ENCODE results near the gene CDH13.

The CDH13 gene

GRCh38 chr16:82855471-82855870 lies 228.7 kb downstream of the CDH13 start:
- DNase-seq, result no peak

DNA sequence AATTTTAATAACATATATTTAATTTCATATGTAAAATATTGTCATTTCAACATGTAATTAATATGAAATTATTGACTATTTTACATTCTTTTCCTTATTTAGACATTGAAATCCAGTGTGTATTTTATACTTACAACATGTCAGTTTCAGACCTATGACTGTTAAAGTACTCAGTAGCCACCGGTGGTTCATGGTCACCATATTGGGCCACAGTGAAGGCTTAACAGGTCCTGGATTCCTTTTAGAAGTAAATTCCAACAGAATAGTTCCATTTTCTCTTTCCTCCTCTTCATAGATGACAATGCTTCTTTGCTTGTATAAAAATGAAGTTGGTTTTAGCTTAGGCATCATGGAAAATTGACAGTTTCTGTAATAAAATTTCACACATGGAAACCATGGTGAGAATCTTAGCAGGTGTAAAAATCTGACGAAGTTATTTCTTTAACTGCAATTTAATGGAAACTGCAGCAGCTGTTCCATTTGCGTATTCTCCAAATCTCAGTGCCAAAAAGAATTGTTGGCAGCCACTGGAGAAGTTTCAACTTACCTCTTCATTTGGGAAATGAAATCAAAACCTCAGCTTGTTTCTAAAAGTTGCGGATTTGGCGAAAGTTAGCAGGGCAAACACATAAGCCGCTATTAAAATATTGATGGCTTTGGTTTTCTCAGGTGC lies 231.1 kb downstream of the CDH13 start:
- no peak for DNase-seq

DNA sequence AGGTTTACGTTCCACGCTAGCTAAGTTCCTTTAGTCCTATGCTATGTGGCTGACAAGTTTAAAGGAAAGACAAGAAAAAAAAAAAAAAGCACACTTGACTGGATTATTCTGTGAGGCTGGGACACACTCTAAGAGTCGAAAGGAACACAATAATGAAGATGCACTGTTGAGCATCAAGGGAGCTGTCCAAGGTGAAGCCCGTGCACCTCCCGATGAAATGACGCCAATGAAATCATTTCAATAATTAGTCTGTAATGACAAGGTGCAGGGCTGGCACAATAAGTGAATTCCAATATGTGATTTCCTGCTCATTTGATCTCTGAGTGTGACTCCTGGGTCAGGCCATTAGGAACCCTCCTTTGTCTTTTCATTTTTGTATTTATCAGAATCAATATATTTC lies 232.9 kb downstream of the CDH13 start:
- DNase-seq, result no peak

- no peak for DNase-seq
These were observed 233.3 kb downstream of the CDH13 start for GRCh38 chr16:82860071-82860470.

- DNase-seq, result no peak
These were observed 235.3 kb downstream of the CDH13 start for GRCh38 chr16:82862057-82862456.

- DNase-seq, result no peak
These were observed 237.7 kb downstream of the CDH13 start for GRCh38 chr16:82864332-82865040.

- DNase-seq, result no peak
These were observed 238.6 kb downstream of the CDH13 start for GRCh38 chr16:82865412-82865811.

DNA sequence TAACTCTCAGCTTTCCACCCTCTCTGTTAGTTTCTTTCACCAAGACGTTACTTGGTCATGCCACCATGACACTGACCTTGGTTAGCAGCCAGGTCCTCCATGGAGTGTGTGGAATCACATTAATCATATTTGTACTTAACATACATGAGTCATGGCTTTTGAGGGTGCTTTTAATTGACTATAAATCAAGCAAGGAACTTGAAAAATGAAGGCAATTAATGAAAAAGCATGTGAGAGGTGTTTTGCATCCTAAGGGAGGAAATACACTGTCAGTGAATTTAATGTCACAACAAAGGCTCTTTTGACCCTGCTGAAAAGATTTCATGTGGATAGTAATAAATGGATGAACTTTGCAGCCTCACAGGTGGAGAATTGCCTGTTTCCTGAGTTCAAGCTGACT lies 240.7 kb downstream of the CDH13 start:
- no peak for DNase-seq

DNA sequence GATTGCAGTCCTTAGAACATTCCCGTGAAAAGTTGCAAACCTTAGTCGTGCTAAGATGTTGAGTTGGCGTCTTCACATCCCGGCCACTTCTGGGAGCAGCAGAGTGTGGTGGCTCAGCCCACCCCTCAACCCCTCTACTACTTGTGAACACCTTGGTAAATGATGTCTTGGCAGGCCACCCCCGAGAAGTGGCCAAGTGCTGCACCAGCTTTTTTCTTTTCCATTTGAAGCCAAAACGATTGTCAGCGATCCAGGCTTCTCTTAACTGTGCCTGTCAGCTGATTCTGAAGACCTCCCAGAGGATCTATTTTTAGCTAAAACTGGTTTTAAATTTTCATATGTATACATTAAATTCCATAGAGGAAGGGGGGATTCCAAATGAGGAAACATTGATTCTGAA lies 247.5 kb downstream of the CDH13 start:
- DNase-seq, result no peak

- no peak for DNase-seq
These were observed 247.9 kb downstream of the CDH13 start for GRCh38 chr16:82874672-82875071.

DNA sequence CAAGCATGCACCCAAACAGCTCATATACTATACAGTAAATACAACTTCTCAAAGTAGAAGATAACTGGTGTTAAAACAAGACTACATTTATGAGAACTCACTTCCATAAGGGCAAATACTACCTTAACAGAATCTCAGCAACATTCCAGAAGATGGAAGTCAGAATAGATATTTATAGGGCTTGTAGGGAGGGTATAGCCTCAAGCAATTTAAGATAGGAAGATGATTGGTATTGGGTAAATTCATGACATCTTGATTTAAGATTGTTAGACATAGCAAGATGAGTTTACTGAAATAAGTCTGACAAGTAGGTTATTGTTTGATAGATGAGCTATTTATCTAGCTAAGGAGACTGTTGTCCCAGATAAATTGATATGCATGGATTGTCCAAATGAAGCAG lies 250.2 kb downstream of the CDH13 start:
- no peak for DNase-seq

GRCh38 chr16:82878466-82878865 lies 251.7 kb downstream of the CDH13 start:
- DNase-seq, result no peak

- no peak for DNase-seq
These were observed 253.6 kb downstream of the CDH13 start for GRCh38 chr16:82880346-82880745.

GRCh38 chr16:82881516-82881915 lies 254.7 kb downstream of the CDH13 start:
- DNase-seq, result no peak

- DNase-seq, result no peak
These were observed 255.5 kb downstream of the CDH13 start for GRCh38 chr16:82882226-82882625.

DNA sequence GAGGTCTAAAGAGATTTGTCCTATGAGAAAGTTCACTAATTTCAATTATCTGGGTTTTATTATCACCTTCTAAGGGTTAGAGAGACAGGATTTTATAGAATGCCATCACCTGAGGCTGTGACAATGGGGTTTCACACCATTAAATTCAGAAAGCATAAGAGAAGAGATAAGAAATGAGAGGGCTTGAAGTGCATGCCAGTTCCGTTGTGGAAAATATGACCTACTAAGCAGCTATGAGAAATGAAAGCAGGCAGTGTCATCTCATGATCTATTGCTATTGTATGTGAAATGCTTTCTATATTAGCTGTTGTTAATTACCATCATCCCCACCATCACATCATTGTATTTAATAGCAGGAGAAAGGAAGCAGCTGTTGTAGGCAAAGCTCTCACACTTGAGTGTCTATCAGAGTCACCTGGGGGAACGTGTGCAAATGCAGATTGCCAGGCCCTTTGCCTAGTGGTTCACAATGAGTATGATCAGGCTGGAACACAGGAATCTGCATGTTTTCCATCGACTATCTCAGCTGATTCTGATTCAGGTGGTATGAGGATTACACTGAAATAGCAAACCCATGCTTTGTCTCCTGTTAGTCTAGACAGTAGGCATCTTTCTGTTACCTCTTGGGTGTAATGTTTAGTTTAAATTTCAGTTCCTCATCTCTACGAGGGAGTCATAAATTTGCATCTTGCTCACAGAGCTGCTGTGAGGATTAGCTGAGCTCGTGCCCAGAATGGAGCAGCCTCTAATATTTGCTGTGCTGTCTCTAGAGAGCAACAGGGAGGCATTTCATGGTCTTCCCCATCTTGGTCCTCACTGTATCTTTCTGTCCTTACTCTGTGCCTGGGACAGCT lies 256.4 kb downstream of the CDH13 start:
- no peak for DNase-seq

DNA sequence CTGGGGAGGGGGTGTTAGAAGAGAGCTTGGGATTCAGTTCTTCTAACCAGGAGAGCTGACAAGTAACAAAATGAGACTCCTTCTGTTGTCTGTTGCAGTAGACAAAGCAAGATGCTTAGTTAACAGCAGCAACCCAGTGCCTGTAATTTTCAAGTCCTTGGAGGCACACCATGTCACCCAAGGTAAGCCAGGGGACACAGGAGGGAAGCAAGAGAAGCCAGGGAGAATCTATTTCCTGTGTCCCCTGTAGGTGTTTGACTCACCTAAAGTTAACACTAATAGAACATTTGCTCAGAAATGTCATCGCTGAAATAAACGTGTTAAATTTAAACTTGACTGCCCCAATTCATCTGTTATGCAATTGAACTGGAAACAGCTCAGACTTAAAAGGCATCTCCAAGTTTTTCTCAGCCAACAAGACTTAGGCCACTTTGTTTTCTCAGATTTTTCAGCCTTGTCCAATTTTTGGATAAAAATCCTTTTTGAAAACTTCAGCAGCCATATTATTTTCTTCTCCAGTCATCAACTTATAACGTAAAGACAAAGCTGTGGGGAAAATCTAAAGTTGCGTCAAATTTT lies 257.6 kb downstream of the CDH13 start:
- DNase-seq, result no peak

GRCh38 chr16:82886146-82886545 lies 259.4 kb downstream of the CDH13 start:
- no peak for DNase-seq

- no peak for DNase-seq
These were observed 261.8 kb downstream of the CDH13 start for GRCh38 chr16:82888591-82889001.

DNA sequence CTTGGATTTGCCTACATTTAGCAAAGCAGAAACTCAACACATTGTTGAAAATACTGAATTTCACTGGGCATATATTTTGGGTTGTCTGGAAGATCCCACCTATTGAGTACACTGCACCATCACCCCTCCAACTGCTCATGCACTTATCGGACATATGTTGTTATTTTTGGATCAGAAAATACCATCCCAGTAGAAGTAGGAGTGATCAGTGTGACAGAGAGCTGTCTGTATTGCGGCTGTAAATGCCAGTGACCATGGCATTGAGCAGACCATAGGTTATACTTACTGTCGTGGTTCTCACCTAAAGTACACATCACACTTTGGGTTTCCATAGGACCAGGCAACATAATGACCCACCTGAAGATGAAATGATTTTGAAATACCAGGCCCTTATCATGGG lies 264.7 kb downstream of the CDH13 start:
- no peak for DNase-seq

- DNase-seq, result no peak
These were observed 265.1 kb downstream of the CDH13 start for GRCh38 chr16:82891918-82892317.

- DNase-seq, result no peak
These were observed 265.6 kb downstream of the CDH13 start for GRCh38 chr16:82892324-82892723.

DNA sequence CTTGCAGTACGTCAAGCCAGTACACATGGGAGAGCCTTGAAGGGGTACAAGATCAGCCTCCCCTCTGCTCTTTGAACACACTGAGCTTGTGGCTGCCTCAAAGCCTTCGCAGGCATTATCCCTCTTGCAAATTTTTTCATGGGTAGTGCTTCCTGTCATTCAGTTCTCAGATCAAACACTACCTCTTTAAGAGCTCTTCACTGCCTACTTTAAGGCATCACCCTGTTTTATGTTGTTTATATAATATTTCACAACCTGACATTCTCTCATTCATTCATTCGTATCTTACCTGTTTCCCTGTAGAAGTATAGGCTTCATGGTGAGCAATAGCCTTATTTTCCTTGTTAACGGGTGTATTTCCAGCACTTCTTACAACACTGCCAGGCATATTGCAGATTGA lies 269.1 kb downstream of the CDH13 start:
- DNase-seq, result no peak

GRCh38 chr16:82899006-82899405 lies 272.2 kb downstream of the CDH13 start:
- no peak for DNase-seq
